Measurements from ENCODE around the gene CD300A. TPM values are rescaled to one million over a fixed set of nuclear protein-coding genes. Genes with fewer than 3 reads are reported as not detected.

The CD300A gene
- total and polyA plus RNA-seq, 3 donors from 2014 or later = 2.0 to 3.7 (median 2.4) TPM

- intact Hi-C loops (cut with DNase I; ENCODE audit: low total_unique reads) = no loop called here
- H3K4me1 ChIP-seq = peaks cover 3% of the 10 kb centered on the region
These were observed 39.8 kb upstream of the CD300A start for GRCh38 chr17:74426551-74427047.

GRCh38 chr17:74427048-74427762 lies 39.2 kb upstream of the CD300A start:
- intact Hi-C loops (cut with DNase I; ENCODE audit: low total_unique reads) = no loop called here
- no peak overlapping the region for H3K27ac ChIP-seq

More at GRCh38 chr17:74426551-74427047, 39.8 kb upstream of the CD300A start:
- no peaks in the 10 kb centered on the region for H3K27me3 ChIP-seq
- TF ChIP-seq POLR2A (IDR thresholded peaks at IDR 0.05) (no peak), CTCF (IDR thresholded peaks at IDR 0.05) (no peak)
- no peaks in the 10 kb centered on the region for H3K36me3 ChIP-seq (ENCODE audit: low read depth, missing control alignments)
- H3K4me3 ChIP-seq = no peak overlapping the region
- WGBS, 2 donors = 73 to 78% methylated on average over 9 of the region's 9 CpGs
- no peak for DNase-seq
- no peaks in the 10 kb centered on the region for H3K9me3 ChIP-seq
- no peak overlapping the region for H3K27ac ChIP-seq

GRCh38 chr17:74427763-74428153 lies 38.7 kb upstream of the CD300A start:
- WGBS, 2 donors = 85 to 93% methylated on average over 6 of the region's 6 CpGs

More at GRCh38 chr17:74427048-74427762, 39.2 kb upstream of the CD300A start:
- no peak overlapping the region for H3K4me3 ChIP-seq
- whole genome bisulfite sequencing, 2 donors = 61 to 76% methylated on average over 9 to 10 of the region's 10 CpGs
- no peaks in the 10 kb centered on the region for H3K9me3 ChIP-seq
- no peak for DNase-seq
- H3K36me3 ChIP-seq (ENCODE audit: low read depth, missing control alignments) = no peaks in the 10 kb centered on the region
- no peak for TF ChIP-seq POLR2A (IDR thresholded peaks at IDR 0.05)
- TF ChIP-seq CTCF (IDR thresholded peaks at IDR 0.05) = no peak
- H3K27me3 ChIP-seq = no peaks in the 10 kb centered on the region
- peaks cover 3% of the 10 kb centered on the region for H3K4me1 ChIP-seq

GRCh38 chr17:74429604-74430384 lies 36.6 kb upstream of the CD300A start:
- peak; percentile 60 for DNase-seq
- Histone ChIP-seq H3K4me3 (peak overlapping the region; percentile 58 to 64), H3K27me3 (no peaks in the 10 kb centered on the region), H3K9me3 (no peaks in the 10 kb centered on the region), H3K36me3 (ENCODE audit: low read depth, missing control alignments) (no peaks in the 10 kb centered on the region), H3K27ac (peak overlapping the region; percentile 92), H3K4me1 (peaks cover 3% of the 10 kb centered on the region)
- 33 to 53% methylated on average over 17 to 19 of the region's 19 CpGs for WGBS, 2 donors
- intact Hi-C loops (cut with DNase I; ENCODE audit: low total_unique reads) = no loop called here
- TF ChIP-seq CTCF (IDR thresholded peaks at IDR 0.05) (no peak), POLR2A (IDR thresholded peaks at IDR 0.05) (no peak)

More at GRCh38 chr17:74427763-74428153, 38.7 kb upstream of the CD300A start:
- Histone ChIP-seq H3K4me1 (peaks cover 3% of the 10 kb centered on the region), H3K4me3 (no peak overlapping the region), H3K27me3 (no peaks in the 10 kb centered on the region), H3K9me3 (no peaks in the 10 kb centered on the region), H3K36me3 (ENCODE audit: low read depth, missing control alignments) (no peaks in the 10 kb centered on the region), H3K27ac (no peak overlapping the region)
- intact Hi-C loops (cut with DNase I; ENCODE audit: low total_unique reads) = no loop called here
- DNase-seq = no peak
- TF ChIP-seq CTCF (IDR thresholded peaks at IDR 0.05) = no peak
